CD4-positive, alpha-beta memory T cell (primary cell): ENCODE data around the gene NADK2. TPM values are rescaled to one million over a fixed set of nuclear protein-coding genes. Genes with fewer than 3 reads are reported as not detected.
"Not testable (repeated sequence)": the region's sequence is repeated elsewhere in the genome, so short reads cannot be mapped to it uniquely, and the experiment has no call there.

Experiments used
- CTCF ChIA-PET: fragments of 350-600 bp; sonication (Branson Sonifier 250); formaldehyde crosslinking; loops from one replicate; lab custom pipeline; 2021; ENCODE audit warnings: inconsistent platforms; ENCODE audit not compliant: partially characterized antibody; lab: Charles Lee
- POLR2A ChIA-PET: fragments of 350-600 bp; sonication (Branson Sonifier 250); formaldehyde crosslinking; loops from one replicate; lab custom pipeline; 2021; ENCODE audit not compliant: partially characterized antibody; lab: Charles Lee
- DNase-seq, 5 donors: peaks; one replicate each; pipeline versions ENCODE4 v3.0.0 to v3.0.0-alpha.2; 2020 to 2022; ENCODE audit warnings: mixed read lengths in 1 of 5
- H3K27ac ChIP-seq: one replicate; pipeline ENCODE4 v1.7.0; 2013; ENCODE audit warnings: low read depth, low read length
- H3K27me3 ChIP-seq: 2 replicates; pipeline ENCODE4 v1.7.0; 2013; ENCODE audit warnings: mild to moderate bottlenecking, low read length, moderate library complexity; ENCODE audit not compliant: insufficient read depth
- H3K36me3 ChIP-seq: 2 replicates; pipeline ENCODE4 v1.7.0; 2013; ENCODE audit warnings: mild to moderate bottlenecking, low read length, moderate library complexity; ENCODE audit not compliant: insufficient read depth
- H3K4me1 ChIP-seq: 2 replicates; pipeline ENCODE4 v1.7.0; 2013; ENCODE audit warnings: mild to moderate bottlenecking, low read length, moderate library complexity; ENCODE audit not compliant: insufficient read depth
- H3K4me3 ChIP-seq, 2 donors: one replicate each; pipeline ENCODE4 v1.7.0; 2013; ENCODE audit warnings: low read length in 2 of 2, mild to moderate bottlenecking in 1 of 2
- H3K9me3 ChIP-seq, 2 donors: one replicate each; pipeline ENCODE4 v1.7.0; 2013; ENCODE audit warnings: low read length in 2 of 2, control low read depth in 1 of 2; ENCODE audit not compliant: control insufficient read depth in 1 of 2
- H3K27ac Mint-ChIP-seq, 7 donors: one replicate each; pipeline ENCODE4 v1.8.0; 2020 to 2021; ENCODE audit warnings: mixed read lengths in 7 of 7, mild to moderate bottlenecking in 6 of 7, inconsistent platforms in 3 of 7, moderate library complexity in 3 of 7
- H3K27me3 Mint-ChIP-seq, 2 donors: one replicate each; pipeline ENCODE4 v1.8.0; 2020 to 2021; ENCODE audit warnings: mixed read lengths in 2 of 2
- H3K36me3 Mint-ChIP-seq, 2 donors: one replicate each; pipeline ENCODE4 v1.8.0; 2020 to 2021; ENCODE audit warnings: mixed read lengths in 2 of 2, inconsistent platforms in 1 of 2, mild to moderate bottlenecking in 1 of 2
- H3K4me1 Mint-ChIP-seq, 4 donors: one replicate each; pipeline ENCODE4 v1.8.0; 2020 to 2021; ENCODE audit warnings: mixed read lengths in 4 of 4, mild to moderate bottlenecking in 1 of 4
- H3K4me3 Mint-ChIP-seq, 8 donors: one replicate each; pipeline ENCODE4 v1.8.0; 2020 to 2021; ENCODE audit warnings: mixed read lengths in 8 of 8, mild to moderate bottlenecking in 7 of 8, moderate library complexity in 6 of 8, inconsistent platforms in 3 of 8
- H3K9me3 Mint-ChIP-seq, 8 donors: one replicate each; pipeline ENCODE4 v1.8.0; 2020 to 2021; ENCODE audit warnings: mixed read lengths in 8 of 8, mild to moderate bottlenecking in 5 of 8, inconsistent platforms in 3 of 8, moderate library complexity in 1 of 8
- intact Hi-C: fragments of 100-400 bp; cut with micrococcal nuclease; formaldehyde crosslinking; loops from one replicate; pipeline ENCODE4 v1.15.1; 2023
- polyA plus RNA-seq, 2 donors: library from polyadenylated mRNA; unstranded; fragments of 300-500 nt; fragmentation: Illumina TruSeq; gene quantifications; one replicate each; pipeline ENCODE4 v1.2.3, GENCODE V29; 2021
- total RNA-seq, 2 experiments: library from RNA; stranded (reverse); gene quantifications; one replicate each; pipeline ENCODE4 v1.2.3, GENCODE V29; 2021

The NADK2 gene
- total and polyA plus RNA-seq, 4 experiments from 2014 or later, result 5.8 to 14.5 (median 11.0) TPM

DNA sequence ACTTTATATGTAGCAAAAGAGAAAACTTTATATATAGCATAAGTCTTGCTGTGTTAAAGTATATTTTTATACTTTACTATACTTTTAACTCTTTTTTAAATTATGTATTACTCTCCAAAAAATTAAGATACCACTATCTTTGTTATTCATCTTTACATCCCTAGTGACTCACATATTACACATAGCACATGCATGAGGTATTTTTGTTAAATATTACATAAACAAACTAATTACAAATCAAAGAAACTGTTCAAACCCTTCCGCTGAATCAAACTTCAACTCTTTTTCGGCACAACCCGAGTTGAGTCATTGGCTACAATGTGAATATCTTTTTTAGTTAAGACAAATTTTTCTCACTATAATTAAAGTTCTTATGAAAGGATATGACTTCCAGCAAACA, 32.1 kb downstream of the NADK2 start:
- no peaks in the 10 kb centered on the region for H3K27me3 ChIP-seq
- H3K36me3 Mint-ChIP-seq, result peaks cover 34 to 38% of the 10 kb centered on the region in 2 donors
- H3K4me1 Mint-ChIP-seq, result no peaks in the 10 kb centered on the region
- H3K36me3 ChIP-seq, result peaks cover 6% of the 10 kb centered on the region
- ChIA-PET POLR2A (no interaction called here), CTCF (no interaction called here)
- H3K9me3 ChIP-seq, result no peaks in the 10 kb centered on the region
- no peak for DNase-seq
- H3K4me3 Mint-ChIP-seq, result no peak overlapping the region
- no peaks in the 10 kb centered on the region for H3K4me1 ChIP-seq
- no peak overlapping the region for H3K4me3 ChIP-seq
- no peaks in the 10 kb centered on the region for H3K9me3 Mint-ChIP-seq
- no peak overlapping the region for H3K27ac ChIP-seq
- intact Hi-C loops, result no loop called here
- peak overlapping the region in 1 of 7 donors; percentile 30 for H3K27ac Mint-ChIP-seq
- no peaks in the 10 kb centered on the region for H3K27me3 Mint-ChIP-seq

DNA sequence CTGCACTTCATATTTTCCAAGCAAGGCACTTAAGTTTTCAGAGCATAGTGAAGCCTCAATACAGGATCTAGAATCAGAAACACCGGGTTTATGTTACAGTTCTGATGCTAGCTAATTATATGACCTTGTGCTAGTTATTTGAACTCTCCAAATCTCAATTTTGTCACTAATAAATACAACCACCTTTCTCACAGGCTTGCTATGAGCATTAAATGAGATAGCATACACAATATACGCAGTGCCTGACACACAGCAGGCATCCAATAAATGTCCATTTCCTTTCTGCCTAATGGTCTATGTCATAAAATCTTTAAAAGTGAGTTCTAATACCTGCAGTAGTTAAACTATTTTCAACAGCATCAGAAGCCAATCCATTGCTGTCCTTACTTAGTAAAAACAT, 32.9 kb downstream of the NADK2 start:
- ChIA-PET POLR2A (no interaction called here), CTCF (no interaction called here)
- Mint-ChIP-seq H3K27me3 (no peaks in the 10 kb centered on the region), H3K4me3 (peak overlapping the region in 1 of 8 donors; percentile 5), H3K4me1 (no peaks in the 10 kb centered on the region), H3K9me3 (no peaks in the 10 kb centered on the region), H3K27ac (no peak overlapping the region), H3K36me3 (peaks cover 32 to 38% of the 10 kb centered on the region in 2 donors)
- H3K4me3 ChIP-seq, result no peak overlapping the region
- no peak overlapping the region for H3K27ac ChIP-seq
- peaks cover 6% of the 10 kb centered on the region for H3K36me3 ChIP-seq
- intact Hi-C loops, result no loop called here
- no peaks in the 10 kb centered on the region for H3K4me1 ChIP-seq
- H3K9me3 ChIP-seq, result no peaks in the 10 kb centered on the region
- H3K27me3 ChIP-seq, result no peaks in the 10 kb centered on the region
- DNase-seq, result no peak

DNA sequence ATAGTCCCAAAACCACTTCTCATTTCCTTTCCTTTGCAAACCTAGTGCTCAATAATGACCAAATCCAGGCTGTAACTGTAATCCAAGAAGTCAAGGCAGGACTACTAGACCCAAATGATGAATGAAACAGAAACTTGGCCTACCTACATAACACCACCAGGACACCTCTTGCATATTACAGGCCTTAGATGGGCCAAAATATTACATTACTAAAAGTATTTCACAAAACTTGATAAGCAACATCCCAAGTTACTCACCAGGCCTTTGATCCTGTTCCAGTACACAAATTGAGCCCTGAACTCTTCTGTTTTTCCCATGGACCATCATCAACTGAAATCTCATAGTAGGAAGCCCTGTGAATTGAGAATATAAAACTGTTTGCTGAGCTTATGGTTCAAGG, 34.8 kb downstream of the NADK2 start:
- no peaks in the 10 kb centered on the region for H3K27me3 ChIP-seq
- H3K4me3 ChIP-seq, result no peak overlapping the region
- intact Hi-C loops, result no loop called here
- H3K27me3 Mint-ChIP-seq, result no peaks in the 10 kb centered on the region
- no peaks in the 10 kb centered on the region for H3K9me3 Mint-ChIP-seq
- H3K4me1 ChIP-seq, result no peaks in the 10 kb centered on the region
- no peaks in the 10 kb centered on the region for H3K4me1 Mint-ChIP-seq
- no peak overlapping the region for H3K27ac ChIP-seq
- no peaks in the 10 kb centered on the region for H3K36me3 ChIP-seq
- DNase-seq, result no peak
- H3K4me3 Mint-ChIP-seq, result no peak overlapping the region
- H3K9me3 ChIP-seq, result no peaks in the 10 kb centered on the region
- CTCF ChIA-PET, result interaction anchor here (1.3 kb wide), 1 partner anchor 35 kb away, joined by 6 read pairs; the partner anchor contains the start of gene NADK2
- no peak overlapping the region for H3K27ac Mint-ChIP-seq
- peaks cover 30 to 41% of the 10 kb centered on the region in 2 donors for H3K36me3 Mint-ChIP-seq
- POLR2A ChIA-PET, result no interaction called here

DNA sequence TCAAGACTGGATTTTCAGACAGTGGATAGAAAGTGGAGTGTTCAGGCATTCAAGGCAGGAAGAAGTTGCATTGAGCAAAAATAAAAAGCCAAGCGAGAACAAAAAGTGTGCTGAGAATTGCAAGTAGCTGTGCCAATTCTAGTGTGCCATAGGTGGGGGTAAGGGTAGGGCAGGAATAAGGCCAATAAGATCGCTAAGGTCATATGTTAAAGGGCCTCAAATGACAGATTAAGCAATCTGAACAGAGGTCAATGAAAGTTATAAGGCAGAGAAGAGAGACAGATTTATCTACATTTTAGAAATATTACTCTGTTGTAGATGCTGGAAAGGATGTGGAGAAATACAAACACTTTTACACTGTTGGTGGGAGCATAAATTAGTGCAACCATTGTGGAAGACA, 36.4 kb downstream of the NADK2 start:
- intact Hi-C loops, result no loop called here
- Mint-ChIP-seq H3K27me3 (no peaks in the 10 kb centered on the region), H3K27ac (peak overlapping the region in 1 of 7 donors; percentile 32), H3K9me3 (no peaks in the 10 kb centered on the region), H3K36me3 (peaks cover 31 to 41% of the 10 kb centered on the region in 2 donors), H3K4me3 (no peak overlapping the region), H3K4me1 (no peaks in the 10 kb centered on the region)
- Histone ChIP-seq H3K36me3 (no peaks in the 10 kb centered on the region), H3K4me3 (no peak overlapping the region), H3K4me1 (no peaks in the 10 kb centered on the region), H3K9me3 (no peaks in the 10 kb centered on the region), H3K27me3 (no peaks in the 10 kb centered on the region), H3K27ac (no peak overlapping the region)
- POLR2A ChIA-PET, result no interaction called here
- CTCF ChIA-PET, result interaction anchor here (1.3 kb wide), 1 partner anchor 126 kb away, joined by 4 read pairs; no protein-coding TSS in a partner anchor
- DNase-seq, result no peak

DNA sequence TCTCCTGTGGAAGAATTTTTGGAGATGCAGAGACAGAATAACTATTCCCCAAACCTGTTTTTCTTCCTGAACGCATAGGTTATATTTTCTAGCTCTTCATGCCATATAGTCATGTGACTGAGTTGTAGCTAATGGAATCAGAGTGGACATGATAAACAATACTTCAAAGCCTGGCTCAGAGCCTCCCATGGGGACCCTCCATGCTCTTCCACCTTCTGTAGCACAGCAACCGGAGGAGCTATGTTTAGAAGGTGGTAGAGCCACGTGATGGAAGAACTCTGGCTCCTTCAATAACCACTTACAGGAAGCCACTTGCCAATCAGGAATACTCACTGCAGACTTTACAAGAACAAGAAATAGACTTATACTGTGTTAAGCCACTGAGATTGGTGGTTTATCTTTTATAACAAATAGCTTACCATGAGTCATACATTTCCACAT, 39.2 kb downstream of the NADK2 start:
- Histone ChIP-seq H3K27ac (no peak overlapping the region), H3K9me3 (no peaks in the 10 kb centered on the region), H3K27me3 (no peaks in the 10 kb centered on the region), H3K36me3 (peaks cover 7% of the 10 kb centered on the region), H3K4me1 (no peaks in the 10 kb centered on the region), H3K4me3 (no peak overlapping the region)
- no peak for DNase-seq
- Mint-ChIP-seq H3K27me3 (no peaks in the 10 kb centered on the region), H3K4me3 (peak overlapping the region in 1 of 8 donors; percentile 41), H3K4me1 (no peaks in the 10 kb centered on the region), H3K9me3 (no peaks in the 10 kb centered on the region), H3K27ac (no peak overlapping the region), H3K36me3 (peaks cover 35 to 54% of the 10 kb centered on the region in 2 donors)
- intact Hi-C loops, result no loop called here
- ChIA-PET POLR2A (no interaction called here), CTCF (no interaction called here)

DNA sequence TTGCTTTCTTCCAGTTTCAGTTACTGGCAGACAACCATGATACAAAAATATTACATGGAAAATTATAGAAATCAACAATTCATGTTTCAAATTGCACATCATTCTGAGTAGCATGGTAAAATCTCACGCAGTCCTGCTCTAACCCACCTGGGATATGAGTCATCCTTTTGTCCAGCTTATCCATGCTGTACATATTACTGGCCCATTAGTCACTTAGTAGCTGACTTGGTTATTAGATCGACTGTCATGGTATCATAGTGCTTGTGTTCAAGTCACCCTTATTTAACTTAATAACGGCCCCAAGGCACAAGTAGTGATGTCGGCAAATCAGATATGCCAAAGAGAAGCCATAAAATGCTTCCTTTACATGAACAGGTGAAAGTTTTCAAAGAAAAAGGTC, 41.2 kb downstream of the NADK2 start:
- ChIA-PET CTCF (no interaction called here), POLR2A (no interaction called here)
- Mint-ChIP-seq H3K27ac (no peak overlapping the region), H3K27me3 (no peaks in the 10 kb centered on the region), H3K9me3 (no peaks in the 10 kb centered on the region), H3K4me1 (no peaks in the 10 kb centered on the region), H3K4me3 (no peak overlapping the region), H3K36me3 (peaks cover 34 to 64% of the 10 kb centered on the region in 2 donors)
- Histone ChIP-seq H3K4me1 (no peaks in the 10 kb centered on the region), H3K27me3 (no peaks in the 10 kb centered on the region), H3K27ac (no peak overlapping the region), H3K9me3 (no peaks in the 10 kb centered on the region), H3K4me3 (no peak overlapping the region), H3K36me3 (peaks cover 20% of the 10 kb centered on the region)
- no peak for DNase-seq
- intact Hi-C loops, result no loop called here

DNA sequence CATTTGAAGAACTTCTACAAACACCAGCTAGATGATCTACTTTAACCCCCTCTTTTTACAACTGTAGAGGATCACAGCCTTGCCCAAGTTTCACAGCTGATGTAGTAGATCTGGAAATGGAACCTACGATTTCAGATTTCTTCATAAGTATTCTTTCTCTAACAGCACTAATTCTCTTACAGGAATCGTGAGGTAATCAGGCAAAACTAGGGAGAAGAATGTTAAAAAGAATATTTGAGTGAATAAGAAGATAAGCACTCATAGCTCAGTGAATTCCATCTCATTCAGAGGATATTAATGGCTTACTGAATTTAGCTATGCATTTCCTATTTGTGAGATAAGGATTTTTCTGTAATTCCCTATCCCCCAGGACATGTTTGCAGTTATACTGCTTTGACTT, 42.1 kb downstream of the NADK2 start:
- no peaks in the 10 kb centered on the region for H3K9me3 Mint-ChIP-seq
- ChIA-PET CTCF (no interaction called here), POLR2A (no interaction called here)
- Histone ChIP-seq H3K4me3 (no peak overlapping the region), H3K4me1 (no peaks in the 10 kb centered on the region), H3K9me3 (no peaks in the 10 kb centered on the region), H3K36me3 (peaks cover 25% of the 10 kb centered on the region), H3K27ac (no peak overlapping the region), H3K27me3 (no peaks in the 10 kb centered on the region)
- H3K27me3 Mint-ChIP-seq, result no peaks in the 10 kb centered on the region
- no peak overlapping the region for H3K4me3 Mint-ChIP-seq
- peaks cover 35 to 65% of the 10 kb centered on the region in 2 donors for H3K36me3 Mint-ChIP-seq
- H3K27ac Mint-ChIP-seq, result no peak overlapping the region
- DNase-seq, result no peak
- intact Hi-C loops, result no loop called here
- H3K4me1 Mint-ChIP-seq, result no peaks in the 10 kb centered on the region

DNA sequence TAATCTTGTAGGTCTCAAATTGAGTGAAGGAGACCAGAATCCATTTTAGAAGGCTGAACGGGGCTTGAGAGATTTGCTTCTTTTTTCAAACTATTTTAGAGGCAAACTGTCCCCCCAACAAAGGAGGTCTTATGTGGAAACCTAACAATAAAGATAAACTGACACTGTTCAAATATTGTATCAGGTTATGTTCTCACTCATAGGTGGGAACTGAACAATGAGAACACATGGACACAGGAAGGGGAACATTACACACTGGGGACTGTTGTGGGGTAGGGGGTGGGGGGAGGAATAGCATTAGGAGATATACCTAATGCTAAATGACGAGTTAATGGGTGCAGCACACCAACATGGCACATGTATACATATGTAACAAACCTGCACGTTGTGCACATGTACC, 42.9 kb downstream of the NADK2 start:
- CTCF ChIA-PET, H3K27me3 ChIP-seq, H3K4me3 Mint-ChIP-seq, POLR2A ChIA-PET, intact Hi-C loops, H3K4me3 ChIP-seq, H3K4me1 Mint-ChIP-seq, H3K27ac Mint-ChIP-seq, H3K4me1 ChIP-seq, DNase-seq, H3K9me3 ChIP-seq, H3K27ac ChIP-seq, H3K27me3 Mint-ChIP-seq, H3K9me3 Mint-ChIP-seq: not testable (repeated sequence)
- peaks cover 37 to 63% of the 10 kb centered on the region in 2 donors for H3K36me3 Mint-ChIP-seq
- H3K36me3 ChIP-seq, result peaks cover 26% of the 10 kb centered on the region
